Measurements from ENCODE around the gene MSRB1. TPM values are rescaled to one million over a fixed set of nuclear protein-coding genes. Genes with fewer than 3 reads are reported as not detected.

Gene MSRB1
- total RNA-seq, 1 donor from 2014 or later = 32.7 TPM

- no peak overlapping the region for H3K27ac ChIP-seq (replicated peaks)
- H3K4me3 ChIP-seq = no peak overlapping the region
- no peak for TF ChIP-seq CTCF (IDR thresholded peaks at IDR 0.05; ENCODE audit: borderline replicate concordance)
- no peaks in the 10 kb centered on the region for H3K9me3 ChIP-seq (replicated peaks)
- intact Hi-C loops (cut with micrococcal nuclease) = no loop called here
- no peaks in the 10 kb centered on the region for H3K4me1 ChIP-seq
- peaks cover 86% of the 10 kb centered on the region for H3K27me3 ChIP-seq (ENCODE audit: low read depth)
- no peak for DNase-seq
- no peaks in the 10 kb centered on the region for H3K36me3 ChIP-seq
Measured at GRCh38 chr16:1895068-1895467, 47.9 kb downstream of the MSRB1 start.

GRCh38 chr16:1890708-1891050 is 52.3 kb downstream of the MSRB1 start:
- no peak overlapping the region for H3K27ac ChIP-seq (replicated peaks)
- H3K4me1 ChIP-seq = no peaks in the 10 kb centered on the region
- TF ChIP-seq CTCF (IDR thresholded peaks at IDR 0.05; ENCODE audit: borderline replicate concordance) = no peak
- DNase-seq = no peak
- no peaks in the 10 kb centered on the region for H3K36me3 ChIP-seq
- intact Hi-C loops (cut with micrococcal nuclease) = no loop called here
- H3K4me3 ChIP-seq = no peak overlapping the region
- no peaks in the 10 kb centered on the region for H3K9me3 ChIP-seq (replicated peaks)
- H3K27me3 ChIP-seq (ENCODE audit: low read depth) = peaks cover 90% of the 10 kb centered on the region

DNA sequence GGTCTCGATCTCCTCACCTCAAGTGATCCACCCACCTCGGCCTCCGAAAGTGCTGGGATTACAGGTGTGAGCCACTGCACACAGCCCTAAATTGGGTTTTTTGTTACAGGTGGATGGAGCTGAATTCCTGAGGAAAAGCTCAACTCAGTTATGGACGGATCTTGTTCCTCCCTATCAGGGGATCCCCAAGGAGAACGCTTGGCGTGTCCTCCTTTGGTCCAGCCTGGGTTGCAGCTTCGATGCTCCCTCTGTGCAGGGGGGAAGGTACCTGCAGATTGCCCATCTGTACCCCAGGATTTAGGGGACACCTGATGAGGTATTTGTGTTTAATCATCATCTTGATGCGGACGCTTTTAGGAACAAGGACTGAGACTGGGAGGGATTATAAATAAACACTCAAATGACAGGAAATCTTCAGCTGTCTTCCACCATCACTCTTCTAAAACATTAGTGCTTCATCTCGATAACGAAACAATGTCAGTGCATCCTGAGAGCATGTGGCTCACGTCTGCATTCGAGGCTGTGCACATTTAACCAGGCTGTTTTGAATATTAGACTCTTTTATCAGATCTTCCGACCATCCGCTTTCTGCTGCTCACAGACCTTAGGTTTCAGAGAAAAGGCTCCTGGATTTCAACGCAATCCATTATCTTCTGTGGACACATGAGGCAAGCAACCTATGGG is 52.8 kb downstream of the MSRB1 start:
- TF ChIP-seq CTCF (IDR thresholded peaks at IDR 0.05; ENCODE audit: borderline replicate concordance) = no peak
- intact Hi-C loops (cut with micrococcal nuclease) = no loop called here
- DNase-seq = no peak

More for the DNA sequence above, 52.8 kb downstream of the MSRB1 start:
- Histone ChIP-seq H3K4me1 (no peaks in the 10 kb centered on the region), H3K27ac (replicated peaks) (no peak overlapping the region), H3K36me3 (no peaks in the 10 kb centered on the region), H3K9me3 (replicated peaks) (no peaks in the 10 kb centered on the region), H3K27me3 (ENCODE audit: low read depth) (peaks cover 92% of the 10 kb centered on the region), H3K4me3 (no peak overlapping the region)

Other genes with a start within 250 kb of the MSRB1 start
- 56.0 TPM for gene MAPK8IP3, start 237.0 kb downstream of the MSRB1 start, total RNA-seq
- gene NME3, start 171.7 kb downstream of the MSRB1 start, total RNA-seq = 37.0 TPM
- gene EME2, start 170.4 kb downstream of the MSRB1 start, total RNA-seq = 7.4 TPM
- 78.0 TPM for gene MRPS34, start 170.1 kb downstream of the MSRB1 start, total RNA-seq
- gene SPSB3, start 160.6 kb downstream of the MSRB1 start, total RNA-seq = 36.8 TPM
- gene NUBP2, start 160.2 kb downstream of the MSRB1 start, total RNA-seq = 36.2 TPM
- not detected for gene IGFALS, start 149.5 kb downstream of the MSRB1 start, total RNA-seq
- gene HAGH, start 116.4 kb downstream of the MSRB1 start, total RNA-seq = 172 TPM
- gene FAHD1, start 116.0 kb downstream of the MSRB1 start, total RNA-seq = 26.3 TPM
- gene MEIOB, start 71.0 kb downstream of the MSRB1 start, total RNA-seq = not detected
- gene HS3ST6, start 24.8 kb downstream of the MSRB1 start, total RNA-seq = not detected
- gene RPL3L, start 11.5 kb upstream of the MSRB1 start, total RNA-seq = 262 TPM
- gene NDUFB10, start 16.3 kb upstream of the MSRB1 start, total RNA-seq = 601 TPM
- gene RPS2, start 21.6 kb upstream of the MSRB1 start, total RNA-seq = 753 TPM
- gene RNF151, start 23.7 kb upstream of the MSRB1 start, total RNA-seq = not detected
- 22.6 TPM for gene TBL3, start 28.9 kb upstream of the MSRB1 start, total RNA-seq
- not detected for gene NOXO1, start 38.3 kb upstream of the MSRB1 start, total RNA-seq
- 23.3 TPM for gene GFER, start 41.0 kb upstream of the MSRB1 start, total RNA-seq
- gene SYNGR3, start 46.8 kb upstream of the MSRB1 start, total RNA-seq = 0.38 TPM
- 14.5 TPM for gene ZNF598, start 66.6 kb upstream of the MSRB1 start, total RNA-seq
- gene NPW, start 76.6 kb upstream of the MSRB1 start, total RNA-seq = not detected
- 221 TPM for gene NHERF2, start 83.7 kb upstream of the MSRB1 start, total RNA-seq
- 21.7 TPM for gene NTHL1, start 104.6 kb upstream of the MSRB1 start, total RNA-seq
- 80.1 TPM for gene TSC2, start 104.8 kb upstream of the MSRB1 start, total RNA-seq
- 83.9 TPM for gene PKD1, start 192.7 kb upstream of the MSRB1 start, total RNA-seq
- gene RAB26, start 205.4 kb upstream of the MSRB1 start, total RNA-seq = 1.7 TPM
- 26.0 TPM for gene TRAF7, start 212.6 kb upstream of the MSRB1 start, total RNA-seq

Measured in left ventricle myocardium inferior (tissue), 1 donor.